Measurements from ENCODE around the gene DNAH14.

DNAH14 gene

GRCh38 chr1:225260319-225260718 is 330.8 kb downstream of the DNAH14 start:
- ChIA-PET CTCF (interaction anchor here (0.7 kb wide), 1 partner anchor 47 kb away, joined by 4 read pairs; no protein-coding TSS in a partner anchor), POLR2A (no interaction called here)
- no peaks in the 10 kb centered on the region for H3K36me3 ChIP-seq (ENCODE audit: control insufficient read depth in 2 of 2, insufficient read depth in 1 of 2, low read length in 2 of 2)
- H3K27ac ChIP-seq (ENCODE audit: extremely low read depth, low read depth, low read length), result no peak overlapping the region
- H3K4me3 ChIP-seq (ENCODE audit: low read depth, low read length), result no peak overlapping the region
- peak; percentile 92 for TF ChIP-seq ZNF280D (tag by site-specific recombination; IDR thresholded peaks at IDR 0.05)
- TF ChIP-seq ZNF23 (tag by site-specific recombination; IDR thresholded peaks at IDR 0.05; ENCODE audit: borderline replicate concordance), result no peak
- no peaks in the 10 kb centered on the region for H3K4me1 ChIP-seq (ENCODE audit: control insufficient read depth, insufficient read depth, low read length)
- H3K9me3 ChIP-seq (ENCODE audit: control insufficient read depth, insufficient read depth, low read depth, low read length), result no peaks in the 10 kb centered on the region

GRCh38 chr1:225277445-225277844 is 348.0 kb downstream of the DNAH14 start:
- Histone ChIP-seq H3K4me1 (ENCODE audit: control insufficient read depth, insufficient read depth, low read length) (no peaks in the 10 kb centered on the region), H3K36me3 (ENCODE audit: control insufficient read depth in 2 of 2, insufficient read depth in 1 of 2, low read length in 2 of 2) (no peaks in the 10 kb centered on the region), H3K4me3 (ENCODE audit: low read depth, low read length) (no peak overlapping the region), H3K9me3 (ENCODE audit: control insufficient read depth, insufficient read depth, low read depth, low read length) (no peaks in the 10 kb centered on the region), H3K27ac (ENCODE audit: extremely low read depth, low read depth, low read length) (no peak overlapping the region)
- TF ChIP-seq ZNF830 (tag by site-specific recombination; IDR thresholded peaks at IDR 0.05; ENCODE audit: low read depth), result no peak
- no peak for TF ChIP-seq ZFP41 (tag by site-specific recombination; IDR thresholded peaks at IDR 0.05; ENCODE audit: borderline replicate concordance)
- POLR2A ChIA-PET, result no interaction called here
- CTCF ChIA-PET, result no interaction called here

DNA sequence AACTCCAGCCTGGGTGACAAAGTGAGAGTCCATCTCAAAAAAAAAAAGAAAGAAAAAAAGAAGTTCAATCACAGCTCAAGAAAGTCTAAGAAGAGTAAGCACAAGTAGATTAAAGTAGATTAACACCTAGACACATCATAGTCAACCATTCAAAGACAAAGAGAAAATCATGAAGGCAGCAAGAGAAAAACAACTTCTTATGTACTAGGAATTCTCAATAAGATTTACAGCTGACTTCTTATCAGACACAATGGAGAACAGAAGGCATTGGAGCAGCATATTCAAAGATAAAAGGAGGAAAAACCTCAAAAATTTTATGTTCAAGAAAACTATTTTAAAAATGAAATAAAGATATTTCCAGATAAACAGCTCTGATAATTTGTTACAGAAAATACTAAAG is 351.1 kb downstream of the DNAH14 start:
- no peaks in the 10 kb centered on the region for H3K36me3 ChIP-seq (ENCODE audit: control insufficient read depth in 2 of 2, insufficient read depth in 1 of 2, low read length in 2 of 2)
- no peaks in the 10 kb centered on the region for H3K4me1 ChIP-seq (ENCODE audit: control insufficient read depth, insufficient read depth, low read length)
- ChIA-PET CTCF (no interaction called here), POLR2A (no interaction called here)
- H3K27ac ChIP-seq (ENCODE audit: extremely low read depth, low read depth, low read length), result no peak overlapping the region
- no peak overlapping the region for H3K4me3 ChIP-seq (ENCODE audit: low read depth, low read length)
- H3K9me3 ChIP-seq (ENCODE audit: control insufficient read depth, insufficient read depth, low read depth, low read length), result no peaks in the 10 kb centered on the region
- TF ChIP-seq ZNF791 (tag by site-specific recombination; IDR thresholded peaks at IDR 0.05), result no peak
- no peak for TF ChIP-seq ZBTB26 (tag by site-specific recombination; optimal IDR thresholded peaks at IDR 0.05)
- no peak for TF ChIP-seq ZNF274 (IDR thresholded peaks at IDR 0.05; ENCODE audit: low read length)
- TF ChIP-seq ZNF274 (tag by site-specific recombination; IDR thresholded peaks at IDR 0.05; ENCODE audit: borderline replicate concordance), result 0 out of 2 replicates have a peak, but pooled peaks have one; percentile 17
- TF ChIP-seq ZNF529 (tag by site-specific recombination; IDR thresholded peaks at IDR 0.05; ENCODE audit: insufficient replicate concordance), result no peak
- peak; percentile 22; the same call in 1 of the 2 replicates for TF ChIP-seq RBAK (tag by site-specific recombination; IDR thresholded peaks at IDR 0.05)
- no peak for TF ChIP-seq ZNF560 (tag by site-specific recombination; IDR thresholded peaks at IDR 0.05; ENCODE audit: borderline replicate concordance)
- TF ChIP-seq SETDB1 (IDR thresholded peaks at IDR 0.05; ENCODE audit: insufficient read length, low read length), result peak; percentile 67
- TF ChIP-seq ZNF146 (tag by site-specific recombination; IDR thresholded peaks at IDR 0.05), result no peak
- TF ChIP-seq ZNF777 (tag by site-specific recombination; IDR thresholded peaks at IDR 0.05; ENCODE audit: borderline replicate concordance), result no peak
- TF ChIP-seq INSM2 (tag by site-specific recombination; IDR thresholded peaks at IDR 0.05), result no peak
- TF ChIP-seq ZNF701 (tag by site-specific recombination; IDR thresholded peaks at IDR 0.05), result no peak
- TF ChIP-seq ZNF140 (tag by site-specific recombination; IDR thresholded peaks at IDR 0.05), result no peak
- no peak for TF ChIP-seq ZNF10 (tag by site-specific recombination; IDR thresholded peaks at IDR 0.05)
- TF ChIP-seq ZNF138 (tag by site-specific recombination; IDR thresholded peaks at IDR 0.05; ENCODE audit: borderline replicate concordance), result no peak
- TF ChIP-seq ZNF544 (tag by site-specific recombination; IDR thresholded peaks at IDR 0.05), result no peak
- TF ChIP-seq ZNF398 (tag by site-specific recombination; IDR thresholded peaks at IDR 0.05), result no peak
- peak; percentile 44 for TF ChIP-seq ZNF510 (tag by site-specific recombination; IDR thresholded peaks at IDR 0.05; ENCODE audit: insufficient replicate concordance)
- 0 out of 2 replicates have a peak, but pooled peaks have one; percentile 59 for TF ChIP-seq ZNF549 (tag by site-specific recombination; IDR thresholded peaks at IDR 0.05)
